PC-3 (cell line): ENCODE measurements around the gene MRPL51. TPM values are rescaled to one million over a fixed set of nuclear protein-coding genes. Genes with fewer than 3 reads are reported as not detected.

ENCODE experiments used
- ATAC-seq: fragments of 200-7000 bp; cut with Tn5 transposase; 2 replicates; pipeline ENCODE4 v1.9.1; 2020; ENCODE audit warnings: mild to moderate bottlenecking, moderate library complexity
- BruUV-seq: library from RNA; stranded (reverse); fragments of 400-500 nt; replicated peaks from 2 replicates; lab custom pipeline; 2021; lab: Mats Ljungman, UMichigan
- CTCF ChIA-PET: fragments of 300-600 bp; sonication (Branson Sonifier 250); formaldehyde crosslinking; loops from one replicate; lab custom pipeline; 2022; ENCODE audit warnings: antibody characterized with exemption; lab: Charles Lee
- POLR2A ChIA-PET: fragments of 300-600 bp; sonication (Branson Sonifier 250); formaldehyde crosslinking; loops from one replicate; lab custom pipeline; 2022; ENCODE audit warnings: antibody characterized with exemption; ENCODE audit not compliant: unreplicated experiment; lab: Charles Lee
- DNase-seq: peaks from one replicate; pipeline ENCODE4 v3.0.0-alpha.2; 2015
- H2AFZ ChIP-seq: fragments of 300-600 bp; sonication (generic); 2 replicates; pipeline ENCODE4 v1.6.0; 2016; ENCODE audit warnings: antibody characterized with exemption, low read length
- H3F3A ChIP-seq: fragments of 300-600 bp; sonication (generic); one replicate; pipeline ENCODE4 v1.6.0; 2017; ENCODE audit warnings: antibody characterized with exemption, low read length, control low read depth, mild to moderate bottlenecking; ENCODE audit not compliant: unreplicated experiment
- H3K27ac ChIP-seq: fragments of 300-600 bp; sonication (generic); 2 replicates; pipeline ENCODE4 v1.5.1; 2016; ENCODE audit warnings: mild to moderate bottlenecking, low read length
- H3K27me3 ChIP-seq: fragments of 300-600 bp; sonication (generic); 2 replicates; pipeline ENCODE4 v1.6.1; 2016; ENCODE audit warnings: low read length, mixed read lengths
- H3K36me3 ChIP-seq: fragments of 300-600 bp; sonication (generic); 2 replicates; pipeline ENCODE4 v1.6.1; 2016; ENCODE audit warnings: low read depth, mixed run types, low read length, mixed read lengths
- H3K4me1 ChIP-seq: fragments of 300-600 bp; sonication (generic); 2 replicates; pipeline ENCODE4 v1.5.1; 2016; ENCODE audit warnings: low read length; ENCODE audit not compliant: insufficient read depth
- H3K4me2 ChIP-seq: fragments of 300-600 bp; sonication (generic); 2 replicates; pipeline ENCODE4 v1.6.0; 2016; ENCODE audit warnings: low read length
- H3K4me3 ChIP-seq: fragments of 300-600 bp; sonication (generic); 2 replicates; pipeline ENCODE4 v1.5.1; 2016; ENCODE audit warnings: mild to moderate bottlenecking, low read length, mixed read lengths
- H3K79me2 ChIP-seq: fragments of 300-600 bp; sonication (generic); 2 replicates; pipeline ENCODE4 v1.6.1; 2017; ENCODE audit warnings: low read length, mixed read lengths
- H3K9ac ChIP-seq: fragments of 300-600 bp; sonication (generic); 2 replicates; pipeline ENCODE4 v1.6.0; 2016; ENCODE audit warnings: mild to moderate bottlenecking, low read length
- H3K9me2 ChIP-seq: fragments of 300-600 bp; sonication (generic); replicated peaks from 2 replicates; pipeline ENCODE4 v1.6.1; 2016; ENCODE audit warnings: mixed run types, low read length, mixed read lengths
- H3K9me3 ChIP-seq: fragments of 300-600 bp; sonication (generic); 2 replicates; pipeline ENCODE4 v1.6.1; 2016; ENCODE audit warnings: low read length, mixed read lengths
- H4K20me1 ChIP-seq: fragments of 300-600 bp; sonication (generic); 2 replicates; pipeline ENCODE4 v1.6.1; 2016; ENCODE audit warnings: low read length, mixed read lengths
- CTCF ChIP-seq: fragments of 300-600 bp; sonication (generic); conservative IDR thresholded peaks from 2 replicates; pipeline ENCODE4 v1.5.1; 2017; ENCODE audit warnings: antibody characterized with exemption, low read depth, mild to moderate bottlenecking, low read length
- EZH2 ChIP-seq: fragments of 300-600 bp; sonication (generic); IDR thresholded peaks from one replicate; pipeline ENCODE4 v1.6.1; 2017; ENCODE audit warnings: antibody characterized with exemption, mild to moderate bottlenecking, low read length; ENCODE audit not compliant: unreplicated experiment
- EZH2phosphoT487 ChIP-seq: fragments of 300-600 bp; sonication (generic); IDR thresholded peaks from 2 replicates; pipeline ENCODE4 v1.6.1; 2018; ENCODE audit warnings: mild to moderate bottlenecking, antibody characterized with exemption, low read length, borderline replicate concordance
- intact Hi-C: fragments of 100-400 bp; cut with micrococcal nuclease; formaldehyde crosslinking; loops from 2 replicates; pipeline ENCODE4 v1.9.0; 2023
- total RNA-seq: library from RNA; depleted of rRNA; stranded (reverse); fragments of >200 nt; gene quantifications from 2 replicates; pipeline ENCODE4 v1.2.3, GENCODE V29; 2014

Gene MRPL51
- total RNA-seq, 1 experiment from 2014 or later, result 157 TPM

GRCh38 chr12:6523708-6524107 is 30.6 kb upstream of the MRPL51 start:
- intact Hi-C loops, result no loop called here
- BruUV-seq, result no TSS peak
- Histone ChIP-seq H4K20me1 (no peaks in the 10 kb centered on the region), H3K4me3 (no peak overlapping the region), H3K79me2 (no peaks in the 10 kb centered on the region), H3K4me2 (no peak overlapping the region), H3F3A (no peaks in the 10 kb centered on the region), H3K4me1 (no peaks in the 10 kb centered on the region), H3K9me2 (no peaks in the 10 kb centered on the region), H3K9me3 (no peaks in the 10 kb centered on the region), H3K9ac (no peak overlapping the region), H2AFZ (no peak overlapping the region), H3K27me3 (no peaks in the 10 kb centered on the region), H3K27ac (no peak overlapping the region), H3K36me3 (peaks cover 66% of the 10 kb centered on the region)
- CTCF ChIA-PET, result no interaction called here
- no peak for ATAC-seq
- DNase-seq, result no peak
- POLR2A ChIA-PET, result interaction anchor here (0.5 kb wide), 1 partner anchor 49 kb away, joined by 4 read pairs; no protein-coding TSS in a partner anchor
- TF ChIP-seq EZH2phosphoT487, result no peak
- TF ChIP-seq EZH2, result no peak
- no peak for TF ChIP-seq CTCF

GRCh38 chr12:6522193-6522592 is 29.1 kb upstream of the MRPL51 start:
- H3K4me2 ChIP-seq, result no peak overlapping the region
- no peak for TF ChIP-seq EZH2phosphoT487
- TF ChIP-seq EZH2, result no peak
- no peak for TF ChIP-seq CTCF
- H3K79me2 ChIP-seq, result no peaks in the 10 kb centered on the region
- BruUV-seq, result no TSS peak
- intact Hi-C loops, result no loop called here
- CTCF ChIA-PET, result no interaction called here
- peaks cover 65% of the 10 kb centered on the region for H3K36me3 ChIP-seq
- ATAC-seq, result no peak
- no peak overlapping the region for H3K4me3 ChIP-seq
- no peaks in the 10 kb centered on the region for H3K27me3 ChIP-seq
- no peak for DNase-seq
- H2AFZ ChIP-seq, result no peak overlapping the region
- POLR2A ChIA-PET, result no interaction called here
- H4K20me1 ChIP-seq, result no peaks in the 10 kb centered on the region
- no peak overlapping the region for H3K27ac ChIP-seq
- no peaks in the 10 kb centered on the region for H3K9me2 ChIP-seq
- no peak overlapping the region for H3K9ac ChIP-seq
- no peaks in the 10 kb centered on the region for H3K9me3 ChIP-seq
- H3F3A ChIP-seq, result no peaks in the 10 kb centered on the region
- H3K4me1 ChIP-seq, result no peaks in the 10 kb centered on the region

DNA sequence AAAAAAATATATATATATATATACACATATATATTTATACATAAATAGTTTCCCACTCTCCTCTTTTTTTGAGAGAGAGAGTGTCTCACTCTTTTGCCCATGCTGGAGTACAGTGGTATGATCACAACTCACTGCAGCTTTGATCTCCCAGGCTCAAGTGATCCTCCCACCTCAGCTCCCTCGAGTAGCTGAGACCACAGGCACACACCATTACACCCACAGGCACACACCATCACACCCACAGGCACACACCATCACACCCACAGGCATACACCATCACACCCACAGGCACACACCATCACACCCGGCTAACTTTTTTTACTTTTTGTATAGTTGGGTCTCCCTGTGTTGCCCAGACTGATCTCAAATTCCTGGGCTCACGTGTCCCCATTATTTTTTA is 27.1 kb upstream of the MRPL51 start:
- BruUV-seq, result no TSS peak
- no peaks in the 10 kb centered on the region for H3K27me3 ChIP-seq
- no peak overlapping the region for H3K9ac ChIP-seq
- H3K4me3 ChIP-seq, result no peak overlapping the region
- H3K4me1 ChIP-seq, result no peaks in the 10 kb centered on the region
- no peaks in the 10 kb centered on the region for H3F3A ChIP-seq
- no peaks in the 10 kb centered on the region for H4K20me1 ChIP-seq
- ChIA-PET CTCF (no interaction called here), POLR2A (no interaction called here)
- no peak overlapping the region for H3K27ac ChIP-seq
- intact Hi-C loops, result no loop called here
- no peaks in the 10 kb centered on the region for H3K79me2 ChIP-seq
- no peak for ATAC-seq
- H3K36me3 ChIP-seq, result peaks cover 66% of the 10 kb centered on the region
- no peak for TF ChIP-seq EZH2phosphoT487
- no peak for TF ChIP-seq EZH2
- TF ChIP-seq CTCF, result no peak
- H2AFZ ChIP-seq, result no peak overlapping the region
- H3K9me3 ChIP-seq, result no peaks in the 10 kb centered on the region
- no peak overlapping the region for H3K4me2 ChIP-seq
- H3K9me2 ChIP-seq, result no peaks in the 10 kb centered on the region
- no peak for DNase-seq
